ENCODE results near the gene LPP. TPM values are rescaled to one million over a fixed set of nuclear protein-coding genes. Genes with fewer than 3 reads are reported as not detected.

LPP gene
- total RNA-seq, 1 donor from 2014 or later, result 23.1 TPM

GRCh38 chr3:188431040-188431439 is 277.1 kb downstream of the LPP start:
- TF ChIP-seq CTCF (IDR thresholded peaks at IDR 0.05; ENCODE audit: partially characterized antibody, unreplicated experiment), result no peak
- Mint-ChIP-seq H3K27me3 (ENCODE audit: unreplicated experiment) (no peaks in the 10 kb centered on the region), H3K27ac (ENCODE audit: unreplicated experiment) (no peak overlapping the region), H3K36me3 (ENCODE audit: unreplicated experiment) (peaks cover 5% of the 10 kb centered on the region), H3K9me3 (ENCODE audit: unreplicated experiment) (no peaks in the 10 kb centered on the region), H3K4me1 (ENCODE audit: low read depth, unreplicated experiment) (peaks cover 3% of the 10 kb centered on the region), H3K4me3 (ENCODE audit: unreplicated experiment) (no peak overlapping the region)
- DNase-seq, result no peak

- H3K9me3 Mint-ChIP-seq (ENCODE audit: unreplicated experiment), result no peaks in the 10 kb centered on the region
- peaks cover 3% of the 10 kb centered on the region for H3K4me1 Mint-ChIP-seq (ENCODE audit: low read depth, unreplicated experiment)
- TF ChIP-seq CTCF (IDR thresholded peaks at IDR 0.05; ENCODE audit: partially characterized antibody, unreplicated experiment), result no peak
- peaks cover 5% of the 10 kb centered on the region for H3K36me3 Mint-ChIP-seq (ENCODE audit: unreplicated experiment)
- H3K27me3 Mint-ChIP-seq (ENCODE audit: unreplicated experiment), result no peaks in the 10 kb centered on the region
- H3K4me3 Mint-ChIP-seq (ENCODE audit: unreplicated experiment), result no peak overlapping the region
- no peak for DNase-seq
- no peak overlapping the region for H3K27ac Mint-ChIP-seq (ENCODE audit: unreplicated experiment)
Observed at GRCh38 chr3:188431553-188431952, 277.6 kb downstream of the LPP start.

- no peak for DNase-seq
- no peak overlapping the region for H3K27ac Mint-ChIP-seq (ENCODE audit: unreplicated experiment)
- no peak overlapping the region for H3K4me3 Mint-ChIP-seq (ENCODE audit: unreplicated experiment)
- no peaks in the 10 kb centered on the region for H3K27me3 Mint-ChIP-seq (ENCODE audit: unreplicated experiment)
- H3K36me3 Mint-ChIP-seq (ENCODE audit: unreplicated experiment), result no peaks in the 10 kb centered on the region
- peaks cover 3% of the 10 kb centered on the region for H3K4me1 Mint-ChIP-seq (ENCODE audit: low read depth, unreplicated experiment)
- TF ChIP-seq CTCF (IDR thresholded peaks at IDR 0.05; ENCODE audit: partially characterized antibody, unreplicated experiment), result no peak
- no peaks in the 10 kb centered on the region for H3K9me3 Mint-ChIP-seq (ENCODE audit: unreplicated experiment)
Observed at GRCh38 chr3:188432802-188433520, 279.0 kb downstream of the LPP start.

- no peaks in the 10 kb centered on the region for H3K9me3 Mint-ChIP-seq (ENCODE audit: unreplicated experiment)
- no peak for DNase-seq
- no peaks in the 10 kb centered on the region for H3K27me3 Mint-ChIP-seq (ENCODE audit: unreplicated experiment)
- H3K4me3 Mint-ChIP-seq (ENCODE audit: unreplicated experiment), result no peak overlapping the region
- no peak overlapping the region for H3K27ac Mint-ChIP-seq (ENCODE audit: unreplicated experiment)
- peaks cover 3% of the 10 kb centered on the region for H3K4me1 Mint-ChIP-seq (ENCODE audit: low read depth, unreplicated experiment)
- no peak for TF ChIP-seq CTCF (IDR thresholded peaks at IDR 0.05; ENCODE audit: partially characterized antibody, unreplicated experiment)
- H3K36me3 Mint-ChIP-seq (ENCODE audit: unreplicated experiment), result no peaks in the 10 kb centered on the region
Observed at GRCh38 chr3:188433521-188434150, 279.7 kb downstream of the LPP start.

GRCh38 chr3:188434594-188434993 is 280.6 kb downstream of the LPP start:
- DNase-seq, result no peak
- TF ChIP-seq CTCF (IDR thresholded peaks at IDR 0.05; ENCODE audit: partially characterized antibody, unreplicated experiment), result no peak
- Mint-ChIP-seq H3K4me1 (ENCODE audit: low read depth, unreplicated experiment) (peaks cover 3% of the 10 kb centered on the region), H3K36me3 (ENCODE audit: unreplicated experiment) (no peaks in the 10 kb centered on the region), H3K9me3 (ENCODE audit: unreplicated experiment) (no peaks in the 10 kb centered on the region), H3K27ac (ENCODE audit: unreplicated experiment) (no peak overlapping the region), H3K27me3 (ENCODE audit: unreplicated experiment) (no peaks in the 10 kb centered on the region), H3K4me3 (ENCODE audit: unreplicated experiment) (no peak overlapping the region)

All from glutamatergic neuron (in vitro differentiated cells).